Panc1 (cell line): ENCODE results near the gene TRIM75.

Experiments used
- POLR2AphosphoS5 ChIP-seq: IDR thresholded peaks from 2 replicates; pipeline ENCODE4 v1.6.1; 2012; ENCODE audit warnings: mild to moderate bottlenecking, low read depth, low read length, moderate library complexity
- REST ChIP-seq, 2 experiments: IDR thresholded peaks; 2 replicates each; pipeline ENCODE4 v1.6.1; 2011 to 2012; ENCODE audit warnings: low read depth in 2 of 2, control low read depth in 1 of 2, low read length in 1 of 2, mild to moderate bottlenecking in 1 of 2, moderate library complexity in 1 of 2; ENCODE audit not compliant: insufficient read depth in 1 of 2
- SIN3A ChIP-seq: IDR thresholded peaks from 2 replicates; pipeline ENCODE4 v1.6.1; 2012; ENCODE audit warnings: low read depth, mild to moderate bottlenecking, low read length, moderate library complexity, borderline replicate concordance; ENCODE audit not compliant: insufficient read depth
- TCF7L2 ChIP-seq: IDR thresholded peaks from 2 replicates; pipeline ENCODE4 v1.6.1; 2011; ENCODE audit warnings: mild to moderate bottlenecking, low read depth, low read length, inconsistent platforms
- TF ChIP-seq, protein P1 (sequence below): fragments of 450-650 bp; IDR thresholded peaks from 2 replicates; pipeline ENCODE4 v1.5.1; 2017; ENCODE audit warnings: mild to moderate bottlenecking

GRCh38 chr4:165059386-165059785 lies 5.7 kb downstream of the TRIM75 start:
- TF ChIP-seq, protein P1, sequence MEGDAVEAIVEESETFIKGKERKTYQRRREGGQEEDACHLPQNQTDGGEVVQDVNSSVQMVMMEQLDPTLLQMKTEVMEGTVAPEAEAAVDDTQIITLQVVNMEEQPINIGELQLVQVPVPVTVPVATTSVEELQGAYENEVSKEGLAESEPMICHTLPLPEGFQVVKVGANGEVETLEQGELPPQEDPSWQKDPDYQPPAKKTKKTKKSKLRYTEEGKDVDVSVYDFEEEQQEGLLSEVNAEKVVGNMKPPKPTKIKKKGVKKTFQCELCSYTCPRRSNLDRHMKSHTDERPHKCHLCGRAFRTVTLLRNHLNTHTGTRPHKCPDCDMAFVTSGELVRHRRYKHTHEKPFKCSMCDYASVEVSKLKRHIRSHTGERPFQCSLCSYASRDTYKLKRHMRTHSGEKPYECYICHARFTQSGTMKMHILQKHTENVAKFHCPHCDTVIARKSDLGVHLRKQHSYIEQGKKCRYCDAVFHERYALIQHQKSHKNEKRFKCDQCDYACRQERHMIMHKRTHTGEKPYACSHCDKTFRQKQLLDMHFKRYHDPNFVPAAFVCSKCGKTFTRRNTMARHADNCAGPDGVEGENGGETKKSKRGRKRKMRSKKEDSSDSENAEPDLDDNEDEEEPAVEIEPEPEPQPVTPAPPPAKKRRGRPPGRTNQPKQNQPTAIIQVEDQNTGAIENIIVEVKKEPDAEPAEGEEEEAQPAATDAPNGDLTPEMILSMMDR: no peak
- TF ChIP-seq POLR2AphosphoS5: no peak
- no peak for TF ChIP-seq REST (IDR thresholded peaks at IDR 0.05; ENCODE audit: insufficient read depth in 1 of 2, low read depth in 2 of 2, low read length in 1 of 2)
- no peak for TF ChIP-seq TCF7L2
- TF ChIP-seq SIN3A: no peak
